Measurements from ENCODE around the gene ASPA. TPM values are rescaled to one million over a fixed set of nuclear protein-coding genes. Genes with fewer than 3 reads are reported as not detected.
"Not testable (repeated sequence)": the region's sequence is repeated elsewhere in the genome, so short reads cannot be mapped to it uniquely, and the experiment has no call there.

The ASPA gene
- total RNA-seq, 1 experiment from 2014 or later: not detected

DNA sequence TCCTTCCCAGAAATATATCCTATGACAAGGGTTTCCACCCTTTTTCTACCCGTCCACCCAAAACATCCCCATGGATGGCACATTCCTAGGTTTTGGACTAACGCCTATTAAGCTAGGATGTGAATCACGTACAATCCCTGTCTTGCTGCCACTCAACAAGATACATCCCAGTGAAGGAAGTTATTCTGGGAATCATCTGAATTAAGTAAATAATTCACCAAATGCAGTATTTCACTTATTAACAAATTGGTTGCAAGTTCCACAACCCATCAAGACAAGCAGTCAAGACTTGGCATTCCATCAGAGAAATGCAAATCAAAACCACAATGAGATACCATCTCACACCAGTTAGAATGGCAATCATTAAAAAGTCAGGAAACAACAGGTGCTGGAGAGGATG is 32.1 kb downstream of the ASPA start:
- DNase-seq (ENCODE audit: low read depth): no peak

DNA sequence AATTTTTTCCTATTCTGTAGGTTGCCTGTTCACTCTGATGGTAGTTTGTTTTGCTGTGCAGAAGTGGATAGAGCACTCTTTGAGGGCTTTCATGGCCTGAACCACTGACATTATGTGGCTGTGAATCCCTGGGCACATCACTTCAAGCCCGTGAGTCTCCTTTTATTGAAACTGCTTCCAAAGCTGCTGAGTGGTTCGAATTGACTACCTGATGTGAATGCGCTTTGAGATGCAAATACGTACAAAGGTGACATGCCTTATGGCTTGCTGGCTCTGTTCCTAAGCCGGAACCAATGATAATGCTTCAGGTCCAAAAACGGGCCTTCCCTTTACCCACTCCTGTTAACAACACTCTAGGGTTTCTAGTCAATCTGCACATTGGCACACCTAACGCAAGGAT is 34.3 kb downstream of the ASPA start:
- DNase-seq (ENCODE audit: low read depth): no peak

DNA sequence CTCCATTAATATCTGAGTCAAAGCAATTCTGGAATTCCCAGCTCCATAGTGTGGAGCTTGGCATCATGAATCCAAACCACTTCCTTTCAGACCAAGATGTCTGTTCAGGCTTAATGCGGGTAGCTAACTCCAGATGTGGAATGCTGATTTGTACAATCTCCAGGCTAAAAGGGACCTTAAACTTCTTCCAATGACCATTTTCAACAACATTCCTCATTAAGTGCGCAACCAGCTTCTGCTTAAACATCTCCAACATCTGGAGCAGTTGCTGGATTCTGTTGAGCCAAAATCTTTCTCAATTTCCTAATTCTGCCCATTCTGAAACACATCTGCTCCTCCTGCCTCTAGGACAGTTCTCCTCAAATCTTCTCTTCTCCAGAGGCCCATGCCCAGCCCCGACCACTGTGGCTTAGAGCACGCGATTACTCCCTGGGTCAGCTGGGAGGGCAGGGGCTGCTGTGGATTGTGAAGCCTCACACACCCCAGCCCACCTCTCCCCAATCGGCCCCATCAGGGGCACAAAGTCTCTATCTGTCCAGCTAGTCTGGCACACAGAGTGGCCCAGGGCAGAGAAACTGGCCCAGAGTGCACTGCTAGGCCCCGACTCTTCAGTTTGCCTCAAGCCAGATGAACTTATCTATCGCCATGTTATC is 36.2 kb downstream of the ASPA start:
- DNase-seq (ENCODE audit: low read depth): no peak

DNA sequence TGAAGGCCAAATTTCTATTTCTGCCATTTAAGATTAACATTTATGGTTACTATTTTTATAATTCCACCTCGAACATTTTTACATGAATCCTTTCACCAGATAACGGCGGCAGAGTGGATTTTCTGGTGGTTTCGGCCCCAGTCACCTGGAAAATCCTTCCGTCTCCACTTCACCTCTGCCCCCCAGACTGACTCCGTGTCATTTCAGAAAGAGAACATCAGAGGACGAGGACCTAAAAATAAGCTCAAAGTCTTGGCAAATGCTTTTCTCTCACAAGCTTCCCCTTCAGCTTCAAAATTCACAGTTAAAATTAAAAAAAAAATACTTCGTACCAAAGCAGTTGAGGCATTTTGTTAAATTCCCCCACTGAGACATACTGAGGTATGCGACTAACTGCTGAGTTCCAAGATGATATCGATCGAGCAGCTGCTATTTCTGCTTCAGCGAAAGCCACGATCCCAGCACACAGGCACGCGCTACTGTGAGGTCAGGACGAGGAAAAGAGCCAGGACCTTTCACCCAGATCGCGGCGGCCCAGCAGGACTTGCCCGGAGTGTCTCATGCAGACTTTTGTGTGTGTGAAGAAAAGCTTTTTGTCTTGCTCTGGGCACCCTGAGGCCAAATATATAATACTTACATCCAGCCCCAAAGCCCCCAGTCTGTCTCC is 36.8 kb downstream of the ASPA start:
- peak; percentile 83 for DNase-seq (ENCODE audit: low read depth)

DNA sequence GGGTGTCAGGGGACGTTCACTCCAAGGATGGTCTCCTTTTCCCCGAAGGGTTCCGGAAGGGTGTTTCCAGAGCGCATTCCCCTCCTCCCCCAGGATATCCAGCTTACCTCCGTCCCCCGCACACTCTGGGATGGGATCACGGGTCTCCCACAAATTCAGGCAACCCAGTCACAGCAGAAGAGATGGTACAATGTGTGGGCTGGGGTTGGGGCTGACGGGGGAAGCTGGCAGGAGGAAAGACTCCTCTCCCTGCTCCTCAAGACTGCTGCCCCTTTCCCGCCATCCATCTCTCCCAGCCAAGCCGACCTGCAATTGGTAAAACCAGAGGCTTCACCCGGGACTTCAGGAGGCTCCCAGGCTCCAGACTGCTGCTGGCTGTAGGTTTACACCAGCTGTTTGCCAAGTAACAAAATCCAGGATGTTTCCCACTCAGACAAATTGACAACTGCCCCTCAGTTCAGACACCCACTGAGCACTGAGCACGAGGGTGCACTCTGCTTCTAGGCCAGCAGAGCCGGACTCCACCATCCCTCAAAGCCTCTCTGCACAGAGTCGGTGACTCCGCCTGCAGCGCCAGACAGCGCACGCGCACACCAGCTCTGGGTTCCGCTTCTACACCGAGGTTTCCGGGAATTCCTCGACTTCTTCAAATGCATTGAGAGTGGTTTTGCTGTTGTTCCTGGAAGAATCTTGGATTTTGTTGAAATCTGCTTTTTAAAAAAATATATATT is 37.7 kb downstream of the ASPA start:
- no peak for DNase-seq (ENCODE audit: low read depth)

DNA sequence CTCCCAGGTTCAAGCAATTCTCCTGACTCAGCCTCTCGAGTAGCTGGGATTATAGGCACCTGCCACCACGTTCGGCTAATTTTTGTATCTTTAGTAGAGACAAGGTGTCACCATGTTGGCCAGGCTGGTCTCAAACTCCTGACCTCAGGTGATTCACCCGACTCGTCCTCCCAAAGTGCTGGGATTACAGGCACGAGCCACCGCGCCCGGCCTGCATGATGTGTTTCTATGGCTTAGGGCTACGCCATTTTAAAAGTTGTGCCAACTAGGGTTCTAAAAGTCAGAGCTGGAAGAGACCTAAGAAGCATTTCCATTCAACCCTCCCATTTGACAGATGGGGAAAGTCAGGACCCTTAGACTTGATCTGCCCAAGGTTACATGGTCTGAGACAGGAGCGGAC is 38.4 kb downstream of the ASPA start:
- DNase-seq (ENCODE audit: low read depth): not testable (repeated sequence)

DNA sequence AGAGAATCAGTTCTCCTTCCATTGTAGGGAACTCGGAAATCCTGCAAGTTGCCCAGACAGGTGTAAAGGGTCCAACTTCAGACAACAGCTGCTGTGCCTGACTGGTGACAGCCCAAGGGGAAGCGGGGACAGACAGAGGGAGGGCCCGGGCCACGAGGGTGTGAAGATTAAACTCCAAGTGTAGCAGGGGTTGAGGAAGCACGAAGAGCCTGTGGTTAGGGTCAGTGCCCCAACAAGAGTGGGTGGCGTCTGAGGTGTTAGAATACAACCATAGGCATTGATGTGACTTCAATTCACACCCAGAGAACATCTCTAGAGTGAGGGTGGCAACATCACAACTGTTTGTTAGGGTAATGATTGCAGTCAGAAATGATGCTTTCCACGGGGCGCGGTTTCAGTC is 39.1 kb downstream of the ASPA start:
- no peak for DNase-seq (ENCODE audit: low read depth)

DNA sequence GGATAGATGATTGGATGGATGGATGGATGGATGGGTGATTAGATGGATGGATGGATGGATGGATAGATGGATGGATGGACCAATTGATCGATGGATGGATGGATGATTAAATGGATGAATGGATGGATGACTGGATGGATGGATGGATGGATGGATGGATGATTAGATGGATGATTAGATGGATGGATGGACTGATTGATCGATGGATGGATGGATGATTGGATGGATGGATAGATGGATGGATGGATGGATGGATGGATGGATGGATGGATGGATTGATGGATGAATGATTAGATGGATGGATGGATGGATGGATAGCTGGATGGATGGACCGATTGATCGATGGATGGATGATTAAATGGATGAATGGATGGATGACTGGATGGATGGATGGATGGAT is 43.7 kb downstream of the ASPA start:
- not testable (repeated sequence) for DNase-seq (ENCODE audit: low read depth)

DNA sequence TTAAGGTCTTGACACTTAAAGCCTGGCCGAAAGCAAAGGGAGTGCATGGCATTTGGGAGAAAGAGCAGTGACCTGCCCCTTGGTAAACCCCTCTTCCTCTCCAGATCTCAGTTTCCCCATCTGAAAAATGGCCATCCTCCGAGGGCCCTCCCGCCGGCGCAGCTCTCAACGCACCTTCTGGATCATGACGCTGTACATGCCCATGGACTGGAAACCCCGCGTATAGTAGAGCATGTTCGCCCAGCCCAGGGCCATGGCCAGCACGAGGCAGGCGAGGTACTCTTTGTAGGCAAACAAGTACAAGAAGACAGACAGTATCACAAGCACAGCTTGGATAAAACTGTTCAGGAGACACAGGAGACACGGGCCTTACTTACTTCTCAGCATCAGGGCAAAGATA is 48.2 kb downstream of the ASPA start:
- DNase-seq (ENCODE audit: low read depth): no peak

DNA sequence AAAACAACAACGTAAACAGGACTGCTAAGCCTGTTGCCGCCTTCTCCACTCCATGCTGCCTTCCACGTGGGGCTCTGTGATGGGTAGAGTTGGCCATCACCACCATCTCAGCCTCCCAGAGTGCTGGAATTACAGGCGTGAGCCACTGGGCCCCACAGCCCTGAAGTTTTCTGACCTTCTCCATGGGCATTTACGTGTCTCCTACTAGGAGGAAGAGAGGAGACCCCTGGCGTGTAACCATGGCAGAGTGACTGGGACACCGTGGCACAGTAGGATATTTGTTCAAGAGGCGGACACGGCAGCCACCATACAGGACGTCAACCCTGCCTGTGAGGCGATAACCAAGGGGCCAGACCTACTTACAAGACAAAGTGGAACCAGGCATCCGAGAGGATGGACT is 50.7 kb downstream of the ASPA start:
- DNase-seq (ENCODE audit: low read depth): no peak

DNA sequence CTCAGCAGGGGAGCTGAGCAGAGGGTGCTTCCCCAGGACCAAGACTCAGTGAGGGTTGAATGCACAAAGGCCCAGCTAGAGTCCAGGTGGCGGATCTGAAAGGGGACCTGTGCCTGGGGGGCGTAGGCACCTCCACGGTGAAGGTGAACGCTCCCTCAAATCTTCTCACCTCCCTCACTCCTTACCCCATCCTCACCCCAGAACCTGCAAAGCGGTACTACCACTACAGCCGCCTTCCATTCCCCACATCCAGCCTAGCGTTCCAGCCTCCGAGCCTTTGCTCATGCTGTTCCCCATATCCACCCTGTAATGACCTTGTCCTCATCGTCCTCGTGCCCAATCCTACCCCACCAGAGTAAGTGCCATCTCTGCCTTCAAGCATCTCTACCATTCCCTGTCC is 51.2 kb downstream of the ASPA start:
- DNase-seq (ENCODE audit: low read depth): no peak

DNA sequence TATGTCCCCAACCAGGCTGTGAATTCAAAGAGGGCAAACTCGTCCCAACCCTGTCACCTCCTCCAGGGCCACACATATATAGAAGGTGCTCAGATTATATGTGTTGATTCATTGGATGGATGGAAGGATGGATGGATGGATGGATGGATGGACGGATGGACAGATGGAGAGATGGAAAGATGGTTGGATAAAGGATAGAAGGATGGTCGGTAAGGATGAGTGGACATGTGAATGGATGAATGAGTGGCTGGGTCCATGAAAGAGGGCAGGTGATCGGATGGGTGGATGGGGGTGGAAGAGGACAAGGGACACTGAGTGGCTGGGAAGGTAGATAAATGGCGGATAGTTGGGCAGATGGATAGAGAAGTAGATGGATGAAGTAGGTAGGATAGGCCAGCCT is 51.7 kb downstream of the ASPA start:
- no peak for DNase-seq (ENCODE audit: low read depth)

DNA sequence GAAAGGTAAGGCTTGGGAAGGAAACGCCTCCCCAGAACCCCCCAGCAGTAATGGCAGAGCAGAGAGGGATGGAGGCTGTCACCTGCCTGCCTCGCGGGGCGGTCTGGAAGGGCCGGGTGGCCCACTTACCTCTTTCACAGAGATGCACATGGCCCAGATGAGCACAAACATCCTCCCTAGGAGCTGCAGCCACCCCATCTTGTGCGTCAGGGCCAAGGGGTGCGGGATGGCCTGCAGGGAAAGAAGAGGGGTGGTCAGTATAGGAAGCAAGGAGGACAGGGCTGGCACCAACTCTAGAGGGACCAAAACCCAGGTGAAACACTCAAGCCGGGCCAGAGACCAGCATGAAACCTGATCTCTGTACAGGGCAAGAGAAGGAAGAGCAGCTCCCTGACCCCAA is 52.1 kb downstream of the ASPA start:
- DNase-seq (ENCODE audit: low read depth): no peak

DNA sequence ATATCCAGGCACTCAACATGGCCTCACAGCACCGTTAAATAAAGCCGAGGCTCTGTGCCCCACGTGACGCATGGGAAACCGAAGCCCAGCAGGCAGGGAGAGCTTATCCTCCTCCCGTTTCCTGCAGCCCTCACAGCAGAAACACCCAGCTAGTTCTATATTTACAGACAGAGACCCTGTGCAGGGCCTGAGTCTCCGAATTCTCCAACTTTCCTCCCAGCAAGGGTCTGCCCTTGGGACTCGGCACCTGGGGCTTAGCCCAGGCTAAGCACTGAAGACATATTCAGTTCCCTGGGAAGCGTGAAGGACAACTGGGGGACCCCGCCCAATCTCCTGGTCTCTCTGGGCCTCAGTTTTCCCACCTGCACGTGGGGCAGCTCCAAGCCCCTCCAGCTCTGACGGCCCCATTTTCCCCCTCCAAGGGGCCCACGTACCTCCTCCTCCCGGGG is 52.6 kb downstream of the ASPA start:
- no peak for DNase-seq (ENCODE audit: low read depth)

DNA sequence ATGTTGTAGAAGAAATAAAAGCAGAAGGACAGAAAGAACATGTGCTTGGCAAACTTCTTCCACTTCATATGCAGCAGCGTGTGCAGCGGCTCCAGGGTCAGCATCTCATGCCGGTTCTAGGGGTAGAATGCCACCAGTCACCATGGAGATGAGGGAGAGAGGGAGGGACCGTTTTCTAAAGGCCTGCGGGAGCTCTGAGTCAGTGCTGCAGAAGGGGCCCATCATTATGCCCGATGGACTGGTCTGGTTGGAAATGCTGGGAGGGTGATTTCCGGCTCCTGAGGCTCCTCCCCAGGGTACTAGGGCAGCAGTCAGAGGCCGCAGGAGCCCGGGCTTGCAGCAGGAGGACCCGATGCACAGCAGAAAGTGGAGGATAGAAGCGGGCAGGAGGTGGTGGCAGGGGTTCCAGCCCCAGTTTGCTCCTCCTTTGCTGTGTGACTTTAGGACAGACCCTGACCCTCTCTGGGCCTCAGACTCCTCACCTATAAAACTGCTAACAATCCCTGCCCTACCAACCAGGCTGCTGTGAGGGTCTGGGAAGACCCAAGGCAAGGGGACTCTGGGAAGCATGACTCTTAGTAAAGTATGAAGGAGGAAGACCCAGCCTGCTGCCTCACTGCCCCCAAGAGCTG is 53.2 kb downstream of the ASPA start:
- DNase-seq (ENCODE audit: low read depth): peak; percentile 57

DNA sequence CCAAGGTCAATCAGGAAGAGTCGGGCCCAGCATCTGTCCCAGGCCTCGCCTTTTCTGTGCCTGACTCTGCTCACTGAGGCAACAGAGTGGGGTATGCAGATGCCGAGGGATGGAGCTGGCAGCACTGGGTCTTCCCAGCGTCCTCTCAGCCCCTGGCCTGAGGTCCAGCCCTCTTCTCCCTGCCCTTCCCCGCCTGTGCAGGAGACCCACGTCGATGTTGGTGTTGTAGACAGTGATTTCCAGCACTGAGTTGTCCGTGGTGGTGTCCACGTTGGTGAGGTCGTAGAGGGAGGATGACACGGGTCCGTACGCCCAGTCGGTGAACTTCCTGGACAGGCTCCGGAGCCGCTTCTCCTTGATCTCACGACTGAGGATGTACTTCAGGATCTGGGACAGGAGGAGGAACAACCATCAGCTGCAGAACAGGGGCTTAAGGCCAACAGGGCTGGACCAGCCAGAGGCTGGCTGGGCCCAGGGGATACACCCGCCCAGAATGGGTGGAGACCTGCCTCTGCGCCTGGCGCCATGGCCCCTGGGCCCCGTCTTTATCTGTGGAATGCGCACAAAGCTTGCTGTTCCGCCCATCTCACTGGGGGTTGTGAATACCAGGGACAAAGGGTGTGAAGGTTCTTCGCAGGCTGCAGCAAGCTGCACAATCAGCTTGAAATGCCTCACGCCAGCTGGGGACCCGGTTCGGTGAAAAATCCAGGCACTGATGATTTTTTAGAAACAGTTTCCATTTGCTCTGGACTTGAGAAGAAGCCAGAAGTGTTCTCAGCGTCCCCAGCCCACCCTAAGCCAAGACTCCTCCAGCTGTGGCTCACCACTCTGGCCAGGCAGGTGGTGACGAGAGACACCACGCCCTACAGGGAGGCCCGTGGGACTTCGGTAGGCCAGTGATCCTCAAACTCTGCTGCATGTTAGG is 54.3 kb downstream of the ASPA start:
- no peak for DNase-seq (ENCODE audit: low read depth)

DNA sequence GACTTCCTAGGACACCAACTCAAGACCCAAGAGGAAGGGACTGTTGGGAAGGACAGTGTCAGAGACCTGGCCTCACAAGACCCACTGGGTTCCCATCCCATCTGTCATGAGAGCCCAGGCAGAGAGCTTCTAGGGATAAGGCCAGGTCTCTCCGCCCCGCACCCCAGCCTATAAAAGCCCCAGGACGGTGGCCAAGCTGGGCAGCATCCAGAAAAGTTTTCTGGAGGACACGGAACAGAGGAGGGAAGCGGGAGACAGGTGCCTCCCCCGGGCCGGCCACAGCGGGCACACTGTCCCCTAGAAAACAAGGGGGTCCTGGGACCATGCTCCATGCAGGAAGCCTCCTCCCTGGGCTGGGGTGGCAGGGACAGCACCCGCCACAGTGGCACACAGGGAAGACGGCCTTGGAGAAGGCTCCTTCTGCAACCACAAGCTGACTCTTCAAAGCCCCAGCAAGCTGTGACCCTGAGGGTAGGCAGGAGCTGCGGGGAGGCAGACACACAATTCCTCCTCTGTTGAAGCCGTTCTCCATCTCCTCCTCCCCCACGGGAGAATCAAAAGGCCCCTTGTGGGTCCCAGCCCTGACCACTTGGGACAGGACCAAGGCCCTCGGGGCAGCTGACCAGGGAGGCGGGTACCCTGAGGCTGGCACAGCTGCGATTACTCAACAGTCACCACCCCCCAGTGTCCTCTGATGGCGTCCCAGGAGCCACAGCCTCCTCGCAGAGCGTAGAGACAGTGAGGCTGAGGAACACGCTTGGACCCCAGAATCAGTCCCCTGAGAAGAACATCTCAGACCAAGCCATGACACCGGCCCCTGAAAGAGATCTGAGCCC is 55.7 kb downstream of the ASPA start:
- DNase-seq (ENCODE audit: low read depth): no peak

DNA sequence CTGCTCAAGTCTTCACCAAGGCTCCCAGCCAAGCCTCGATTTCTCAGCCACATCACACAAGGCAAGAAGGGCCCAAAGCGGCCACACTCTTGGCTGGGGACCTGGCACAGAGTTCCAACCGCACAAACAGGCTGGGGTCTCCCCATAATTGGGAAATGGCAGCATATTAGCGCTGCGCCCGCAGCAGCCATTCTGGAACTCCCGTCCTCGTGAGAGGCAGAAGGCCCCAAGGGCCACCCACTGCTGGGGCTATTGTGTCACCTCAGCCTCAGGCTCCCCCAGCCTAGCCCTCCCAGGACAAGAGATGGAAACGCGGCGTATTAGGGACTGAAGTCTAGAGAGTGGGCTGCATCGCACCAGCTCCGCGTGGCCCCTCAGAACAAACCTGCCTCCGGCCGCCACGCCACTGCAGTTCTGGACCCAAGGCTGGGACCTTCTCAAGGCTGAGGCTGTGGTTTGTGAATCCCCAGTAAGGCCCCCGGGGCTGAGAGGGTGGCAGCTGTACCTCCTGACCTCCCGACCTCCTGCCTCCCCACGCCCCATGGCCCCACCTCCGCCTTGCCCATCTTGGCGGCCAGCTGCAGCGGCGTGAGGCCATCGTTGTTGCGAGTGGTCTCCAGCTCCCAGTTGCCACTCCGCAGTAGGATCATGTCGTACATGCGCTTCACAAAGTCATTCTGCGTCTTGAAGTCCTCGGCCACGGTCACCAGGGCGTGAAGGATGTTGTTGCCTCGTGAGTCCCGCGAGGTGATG is 56.5 kb downstream of the ASPA start:
- DNase-seq (ENCODE audit: low read depth): no peak

DNA sequence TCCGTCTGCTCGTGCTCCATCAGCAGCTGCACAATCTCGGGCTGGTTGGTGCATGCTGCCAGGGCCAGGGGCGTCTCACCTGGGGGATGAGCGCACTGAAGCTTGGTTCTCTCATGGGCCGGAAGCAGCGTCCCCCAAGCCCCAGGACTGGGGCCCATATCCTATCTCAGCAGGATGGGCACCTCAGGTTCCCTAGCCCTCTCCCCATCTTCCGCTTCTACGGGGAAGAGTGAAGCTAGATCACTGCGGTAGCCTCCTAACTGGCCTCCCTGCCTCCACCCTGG is 57.0 kb downstream of the ASPA start:
- DNase-seq (ENCODE audit: low read depth): no peak

DNA sequence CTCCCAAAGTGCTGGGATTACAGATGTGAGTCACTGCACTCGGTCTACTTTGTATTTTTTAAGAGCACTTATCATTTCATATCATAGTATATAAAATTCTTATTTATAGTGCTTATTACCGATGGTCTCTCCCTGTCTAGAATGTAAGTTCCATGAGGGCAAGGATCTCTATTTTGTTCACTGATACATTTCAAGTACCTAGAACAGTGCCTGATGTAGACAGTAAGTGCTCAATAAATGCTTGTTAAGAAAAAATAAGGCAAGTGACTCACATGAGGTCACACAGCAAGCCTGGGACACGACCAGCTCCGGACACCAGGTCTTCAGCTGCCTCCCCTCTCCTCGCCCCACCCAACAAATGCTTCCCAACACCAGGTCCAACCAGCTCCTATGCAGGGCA is 58.0 kb downstream of the ASPA start:
- DNase-seq (ENCODE audit: low read depth): no peak
